ENCODE data around the gene SMG5.

Gene SMG5

GRCh38 chr1:156233426-156234127 lies 49.0 kb downstream of the SMG5 start:
- H3K36me3 ChIP-seq (ENCODE audit: insufficient read depth, low read length): peaks cover 18% of the 10 kb centered on the region; the same call in 1 of the 2 replicates
- no peak overlapping the region for H3K4me3 ChIP-seq (ENCODE audit: low read length, poor library complexity, severe bottlenecking)
- no peaks in the 10 kb centered on the region for H3K27me3 ChIP-seq (ENCODE audit: insufficient read depth, low read length, poor library complexity, severe bottlenecking)
- no peaks in the 10 kb centered on the region for H3K79me2 ChIP-seq (ENCODE audit: insufficient read depth, low read length)
- no peak overlapping the region for H3K4me2 ChIP-seq (ENCODE audit: low read depth, low read length, poor library complexity, severe bottlenecking)
- H3K9ac ChIP-seq (ENCODE audit: low read depth, low read length, poor library complexity, severe bottlenecking): no peak overlapping the region
- no peaks in the 10 kb centered on the region for H4K20me1 ChIP-seq (ENCODE audit: insufficient read depth, low read length, poor library complexity, severe bottlenecking)
- H3K9me3 ChIP-seq (ENCODE audit: insufficient read depth, low read depth, low read length): no peaks in the 10 kb centered on the region
- no peaks in the 10 kb centered on the region for H3K4me1 ChIP-seq (ENCODE audit: insufficient read depth, low read length, poor library complexity, severe bottlenecking)
- no peak overlapping the region for H2AFZ ChIP-seq (ENCODE audit: low read length)
- TF ChIP-seq EZH2phosphoT487 (IDR thresholded peaks at IDR 0.05; ENCODE audit: borderline replicate concordance) (no peak), CTCF (conservative IDR thresholded peaks at IDR 0.05; ENCODE audit: low read length) (no peak)
- no peaks in the 10 kb centered on the region for H3K9me2 ChIP-seq (replicated peaks; ENCODE audit: low read depth, low read length)
- no peaks in the 10 kb centered on the region for H3F3A ChIP-seq (ENCODE audit: low read depth)

GRCh38 chr1:156232201-156232894 lies 50.3 kb downstream of the SMG5 start:
- H3K9me2 ChIP-seq (replicated peaks; ENCODE audit: low read depth, low read length): no peaks in the 10 kb centered on the region
- H3K36me3 ChIP-seq (ENCODE audit: insufficient read depth, low read length): peaks cover 12% of the 10 kb centered on the region; the same call in 1 of the 2 replicates
- H3K4me3 ChIP-seq (ENCODE audit: low read length, poor library complexity, severe bottlenecking): no peak overlapping the region
- no peaks in the 10 kb centered on the region for H3K9me3 ChIP-seq (ENCODE audit: insufficient read depth, low read depth, low read length)
- H4K20me1 ChIP-seq (ENCODE audit: insufficient read depth, low read length, poor library complexity, severe bottlenecking): no peaks in the 10 kb centered on the region
- no peak overlapping the region for H3K9ac ChIP-seq (ENCODE audit: low read depth, low read length, poor library complexity, severe bottlenecking)
- H3K27me3 ChIP-seq (ENCODE audit: insufficient read depth, low read length, poor library complexity, severe bottlenecking): no peaks in the 10 kb centered on the region
- no peaks in the 10 kb centered on the region for H3K79me2 ChIP-seq (ENCODE audit: insufficient read depth, low read length)
- H3K4me2 ChIP-seq (ENCODE audit: low read depth, low read length, poor library complexity, severe bottlenecking): no peak overlapping the region
- no peak overlapping the region for H2AFZ ChIP-seq (ENCODE audit: low read length)
- no peaks in the 10 kb centered on the region for H3F3A ChIP-seq (ENCODE audit: low read depth)
- no peak for TF ChIP-seq EZH2phosphoT487 (IDR thresholded peaks at IDR 0.05; ENCODE audit: borderline replicate concordance)
- no peak for TF ChIP-seq CTCF (conservative IDR thresholded peaks at IDR 0.05; ENCODE audit: low read length)
- H3K4me1 ChIP-seq (ENCODE audit: insufficient read depth, low read length, poor library complexity, severe bottlenecking): no peaks in the 10 kb centered on the region

- Histone ChIP-seq H2AFZ (ENCODE audit: low read length) (no peak overlapping the region), H3K79me2 (ENCODE audit: insufficient read depth, low read length) (no peaks in the 10 kb centered on the region), H3K4me1 (ENCODE audit: insufficient read depth, low read length, poor library complexity, severe bottlenecking) (no peaks in the 10 kb centered on the region), H3K9me3 (ENCODE audit: insufficient read depth, low read depth, low read length) (no peaks in the 10 kb centered on the region), H3K4me3 (ENCODE audit: low read length, poor library complexity, severe bottlenecking) (no peak overlapping the region), H3K9me2 (replicated peaks; ENCODE audit: low read depth, low read length) (no peaks in the 10 kb centered on the region), H4K20me1 (ENCODE audit: insufficient read depth, low read length, poor library complexity, severe bottlenecking) (no peaks in the 10 kb centered on the region), H3K27me3 (ENCODE audit: insufficient read depth, low read length, poor library complexity, severe bottlenecking) (no peaks in the 10 kb centered on the region), H3K36me3 (ENCODE audit: insufficient read depth, low read length) (peaks cover 9% of the 10 kb centered on the region; the same call in 1 of the 2 replicates), H3F3A (ENCODE audit: low read depth) (no peaks in the 10 kb centered on the region), H3K9ac (ENCODE audit: low read depth, low read length, poor library complexity, severe bottlenecking) (no peak overlapping the region), H3K4me2 (ENCODE audit: low read depth, low read length, poor library complexity, severe bottlenecking) (no peak overlapping the region)
- TF ChIP-seq CTCF (conservative IDR thresholded peaks at IDR 0.05; ENCODE audit: low read length): no peak
- TF ChIP-seq EZH2phosphoT487 (IDR thresholded peaks at IDR 0.05; ENCODE audit: borderline replicate concordance): no peak
Measured at GRCh38 chr1:156230473-156230837, 52.2 kb downstream of the SMG5 start.

Data from Loucy (cell line).